ENCODE data around the gene ALG12.
A peak's percentile ranks its signal among the peaks of the same experiment; 100 is the strongest.

Gene ALG12

DNA sequence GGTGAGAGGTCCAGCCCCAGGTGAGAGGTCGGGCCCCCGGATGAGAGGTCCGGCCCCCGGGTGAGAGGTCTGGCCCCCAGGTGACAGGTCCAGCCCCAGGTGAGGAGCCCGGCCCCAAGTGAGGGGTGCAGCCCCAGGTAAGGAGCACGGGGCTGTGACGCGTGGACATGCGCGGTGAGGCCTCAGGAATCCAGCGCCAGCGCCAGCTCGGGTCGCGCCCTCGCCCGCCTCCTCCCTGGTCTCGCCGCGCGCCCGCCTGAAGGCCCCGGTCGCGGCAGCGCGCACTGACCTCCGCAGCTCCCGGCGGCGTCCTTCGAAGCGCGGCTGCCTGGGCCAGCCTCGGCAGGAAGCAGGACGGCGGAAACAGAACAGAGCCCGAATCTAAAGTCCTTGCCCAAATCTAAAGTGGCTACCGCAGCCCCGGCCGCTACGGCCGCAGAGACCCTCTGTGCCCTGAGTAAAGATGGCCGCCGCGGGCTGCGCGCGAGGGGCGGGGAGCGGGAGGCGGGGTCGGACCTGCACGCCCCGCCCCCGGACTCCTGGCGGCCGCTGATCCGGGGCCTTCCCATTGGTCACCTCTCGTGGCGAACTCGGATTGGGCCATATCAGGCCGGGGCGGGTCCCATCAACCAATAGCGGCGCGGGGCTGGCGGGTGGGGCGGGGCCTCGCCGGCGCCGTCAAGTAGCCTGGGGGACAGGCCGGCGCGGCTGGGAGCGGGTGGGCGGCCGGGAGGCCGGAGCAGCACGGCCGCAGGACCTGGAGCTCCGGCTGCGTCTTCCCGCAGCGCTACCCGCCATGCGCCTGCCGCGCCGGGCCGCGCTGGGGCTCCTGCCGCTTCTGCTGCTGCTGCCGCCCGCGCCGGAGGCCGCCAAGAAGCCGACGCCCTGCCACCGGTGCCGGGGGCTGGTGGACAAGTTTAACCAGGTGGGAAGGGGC is at the start of gene ALG12, which contains the start of gene CRELD2:
Gene ALG12 (minus strand): TSS at position 465 of the 937 bp plus-strand sequence. CDS start 4,673 bp downstream, outside the sequence.
Gene CRELD2 (plus strand): TSS at position 661 of the 937 bp plus-strand sequence. CDS start 136 bp downstream, at position 797.
- peak within 1 kb of the TSS; percentile 60 for H3K4me3 ChIP-seq (ENCODE audit: low read depth, low read length)

GRCh38 chr22:49967706-49968208 is 49.5 kb upstream of the ALG12 start:
- H3K4me3 ChIP-seq (ENCODE audit: low read depth, low read length) = no peak overlapping the region

- H3K4me3 ChIP-seq (ENCODE audit: low read depth, low read length) = no peak overlapping the region
Observed at GRCh38 chr22:49966774-49967705, 48.8 kb upstream of the ALG12 start.

DNA sequence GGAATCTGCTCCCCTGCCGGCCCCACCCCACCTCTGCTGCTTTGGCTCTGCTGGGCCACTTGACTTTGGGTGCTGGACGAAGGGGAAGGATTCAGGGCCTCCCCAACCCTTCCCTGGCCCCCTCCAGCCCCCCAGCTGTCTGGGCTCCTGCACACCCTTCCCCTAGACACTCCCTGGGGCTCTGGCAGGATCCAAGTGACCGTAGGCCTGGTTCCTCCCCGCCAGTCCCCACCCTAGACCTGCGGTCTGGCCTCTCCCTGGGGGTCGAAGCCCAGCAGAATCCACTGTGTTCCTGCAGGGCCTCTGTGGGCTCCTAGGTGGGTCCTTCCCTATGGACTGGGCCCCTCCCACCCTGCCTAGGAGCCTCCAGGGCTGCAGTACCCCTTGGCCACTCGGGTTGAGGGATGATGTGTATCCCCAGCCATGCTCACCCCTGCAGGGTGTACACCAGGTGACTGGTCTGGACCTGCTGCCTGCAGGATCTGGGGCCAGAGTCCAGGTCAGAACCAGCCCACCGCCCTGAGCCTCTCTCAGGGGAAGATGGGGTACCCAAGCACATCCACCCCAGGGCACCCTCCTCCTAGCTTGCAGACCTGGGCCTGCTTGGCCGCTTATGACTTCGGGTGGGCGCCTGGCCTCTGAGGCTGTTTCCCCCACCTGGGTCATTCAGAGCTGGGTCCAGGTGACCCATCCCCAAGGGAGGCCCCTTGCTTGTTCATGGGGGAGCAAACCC is 48.0 kb upstream of the ALG12 start:
- H3K4me3 ChIP-seq (ENCODE audit: low read depth, low read length) = no peak overlapping the region

DNA sequence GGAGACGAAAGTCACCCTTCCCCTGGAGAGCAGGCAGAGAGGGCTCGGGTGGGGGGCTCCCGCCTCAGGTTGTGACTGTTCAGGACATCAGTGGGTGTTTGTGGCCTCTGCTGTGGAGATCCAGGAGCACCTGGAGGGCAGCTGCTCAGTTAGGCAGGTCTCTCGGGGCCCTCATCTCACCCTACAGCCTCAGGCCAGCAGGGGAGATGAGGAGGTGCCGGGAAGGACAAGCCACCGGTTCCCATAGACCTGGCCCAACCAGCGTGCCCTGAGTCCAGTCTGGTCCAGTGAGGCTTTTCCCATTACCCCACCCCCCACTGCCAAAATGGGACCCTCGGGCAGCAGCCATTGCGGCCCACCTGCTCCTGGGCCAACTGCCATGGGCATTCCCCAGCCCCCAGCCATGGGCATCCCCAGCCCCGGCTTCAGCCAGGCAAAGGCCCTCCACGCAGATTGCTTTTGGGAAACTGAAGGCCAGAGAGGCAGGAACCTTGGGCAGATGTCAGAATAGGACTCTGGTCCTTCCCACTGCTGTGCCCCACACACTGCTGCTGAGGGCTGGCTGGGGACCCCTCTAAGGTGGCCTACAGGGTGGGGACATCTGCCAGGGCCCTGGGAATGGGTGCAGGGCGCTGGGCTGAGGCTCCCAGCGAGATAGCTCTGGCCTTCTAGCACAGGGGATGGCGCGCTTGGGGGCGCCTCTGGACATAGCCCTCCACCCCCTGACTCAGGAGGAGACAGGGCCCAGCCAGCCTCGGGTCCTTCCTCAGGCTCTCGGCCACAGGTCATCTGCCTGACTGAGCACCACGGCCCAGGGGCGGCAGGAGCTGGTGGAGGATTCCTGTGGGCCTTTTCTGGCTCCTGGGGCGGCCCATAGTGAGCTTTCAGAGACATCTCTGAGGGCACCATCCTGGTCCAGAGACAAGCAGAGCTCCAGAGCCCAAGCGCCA is 47.1 kb upstream of the ALG12 start:
- no peak overlapping the region for H3K4me3 ChIP-seq (ENCODE audit: low read depth, low read length)

DNA sequence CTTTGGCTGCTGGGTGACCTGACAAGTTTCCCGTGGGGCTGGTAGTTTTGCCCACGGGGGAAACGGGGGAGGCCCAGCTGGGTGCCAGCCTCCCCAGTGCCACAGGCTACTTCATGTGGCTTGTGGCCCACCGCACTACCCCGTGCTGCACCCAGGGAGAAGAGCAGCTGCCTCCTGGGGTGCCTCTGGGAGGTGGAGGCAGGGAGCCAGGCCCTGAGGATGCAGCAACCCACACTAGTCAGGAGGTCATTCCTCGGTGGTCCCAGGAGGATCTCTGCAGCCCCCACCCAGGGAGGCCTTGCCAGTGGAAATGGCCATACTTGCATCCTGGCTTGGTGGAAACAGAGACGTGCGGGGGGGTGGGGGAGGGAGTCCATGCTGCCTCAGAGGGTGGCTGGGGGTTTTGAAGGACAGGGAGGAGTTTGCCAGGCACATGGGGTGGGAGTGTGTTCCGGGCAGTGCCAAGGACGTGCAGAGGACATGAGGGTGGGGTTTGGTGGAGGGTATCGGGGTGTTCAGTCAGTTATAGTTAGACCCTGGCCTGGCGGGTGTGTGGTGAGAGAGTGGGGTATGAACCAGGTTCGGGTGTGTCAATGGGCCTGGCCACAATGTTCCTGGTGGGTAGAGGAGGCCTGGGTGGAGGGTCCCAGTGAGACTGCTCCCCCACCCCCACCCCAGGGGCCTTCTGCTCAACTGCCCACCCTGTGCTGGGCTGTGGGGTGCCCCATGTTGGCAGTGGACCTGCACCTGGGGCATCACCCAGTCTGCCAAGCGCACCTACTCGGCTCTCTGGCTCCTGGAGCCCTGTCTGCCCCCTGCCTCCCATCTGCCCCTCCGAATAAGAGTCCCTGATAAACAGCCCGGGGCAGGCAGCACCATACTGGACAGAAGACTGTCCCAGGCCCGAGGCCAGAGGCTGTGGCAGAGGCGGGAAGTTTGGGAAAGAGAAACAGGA is 46.2 kb upstream of the ALG12 start:
- no peak overlapping the region for H3K4me3 ChIP-seq (ENCODE audit: low read depth, low read length)

- H3K4me3 ChIP-seq (ENCODE audit: low read depth, low read length) = no peak overlapping the region
Observed at GRCh38 chr22:49963647-49964026, 45.4 kb upstream of the ALG12 start.

GRCh38 chr22:49962751-49963646 is 44.8 kb upstream of the ALG12 start:
- H3K4me3 ChIP-seq (ENCODE audit: low read depth, low read length) = no peak overlapping the region

DNA sequence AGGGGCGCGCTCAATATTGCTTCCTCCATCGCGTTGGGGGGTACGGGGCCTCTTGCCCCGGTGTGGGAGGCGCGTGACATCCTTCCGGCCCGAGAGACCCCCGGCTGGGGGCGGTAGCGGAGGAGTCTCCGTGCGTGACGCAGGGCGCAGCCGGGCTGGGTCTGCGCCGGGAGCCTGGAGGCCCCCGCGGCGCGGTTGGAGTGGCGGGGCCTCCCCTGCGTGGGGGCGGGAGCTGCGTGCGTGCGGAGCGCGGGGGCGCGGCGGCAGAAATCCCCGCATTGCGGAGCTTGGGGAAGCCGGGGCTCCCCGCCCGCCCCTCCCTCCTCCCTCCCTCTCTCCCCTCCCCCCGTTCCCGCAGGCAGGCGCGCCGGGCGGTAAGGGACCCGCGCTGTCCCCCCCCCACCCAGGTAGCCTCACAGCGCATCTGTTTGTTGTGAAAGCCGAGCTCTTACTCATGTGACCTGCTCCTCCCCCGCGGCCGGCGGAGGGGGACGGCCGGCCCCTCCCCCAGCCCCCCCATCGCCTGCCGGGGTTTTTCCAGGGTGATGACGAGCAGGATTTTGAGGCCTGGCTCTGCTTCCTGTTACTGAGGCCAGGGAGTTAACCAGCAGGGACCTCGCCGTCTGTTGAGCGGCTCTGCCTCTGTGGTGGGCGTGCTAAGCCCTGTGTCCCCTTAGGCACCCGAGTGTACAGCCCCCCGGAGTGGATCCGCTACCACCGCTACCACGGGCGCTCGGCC is 43.9 kb upstream of the ALG12 start:
- H3K4me3 ChIP-seq (ENCODE audit: low read depth, low read length) = peak overlapping the region; percentile 72

- peak overlapping the region; percentile 72 for H3K4me3 ChIP-seq (ENCODE audit: low read depth, low read length)
Observed at GRCh38 chr22:49961601-49962011, 43.4 kb upstream of the ALG12 start.

DNA sequence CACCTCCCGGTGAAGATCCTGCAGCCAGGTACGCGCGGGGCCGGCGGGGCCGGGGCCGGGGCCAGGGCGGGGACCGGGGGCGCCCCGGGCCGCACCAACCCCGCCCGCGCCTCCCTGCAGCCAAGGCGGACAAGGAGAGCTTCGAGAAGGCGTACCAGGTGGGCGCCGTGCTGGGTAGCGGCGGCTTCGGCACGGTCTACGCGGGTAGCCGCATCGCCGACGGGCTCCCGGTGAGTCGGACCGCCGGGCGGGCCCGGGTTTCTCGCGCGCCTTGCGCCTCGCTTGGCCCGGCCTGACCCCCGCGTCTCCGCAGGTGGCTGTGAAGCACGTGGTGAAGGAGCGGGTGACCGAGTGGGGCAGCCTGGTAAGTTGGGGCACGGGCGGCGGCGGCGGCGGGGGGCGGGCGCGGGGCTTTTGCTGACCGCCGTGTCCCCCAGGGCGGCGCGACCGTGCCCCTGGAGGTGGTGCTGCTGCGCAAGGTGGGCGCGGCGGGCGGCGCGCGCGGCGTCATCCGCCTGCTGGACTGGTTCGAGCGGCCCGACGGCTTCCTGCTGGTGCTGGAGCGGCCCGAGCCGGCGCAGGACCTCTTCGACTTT is 42.9 kb upstream of the ALG12 start:
- H3K4me3 ChIP-seq (ENCODE audit: low read depth, low read length) = peak overlapping the region; percentile 72

GRCh38 chr22:49960159-49961004 is 42.1 kb upstream of the ALG12 start, which contains the start of gene PIM3:
TSS of gene PIM3 (plus strand) at chr22:49960772. CDS start at chr22:49960948, 176 bp downstream.
- peak within 1 kb of the TSS; percentile 72 for H3K4me3 ChIP-seq (ENCODE audit: low read depth, low read length)

DNA sequence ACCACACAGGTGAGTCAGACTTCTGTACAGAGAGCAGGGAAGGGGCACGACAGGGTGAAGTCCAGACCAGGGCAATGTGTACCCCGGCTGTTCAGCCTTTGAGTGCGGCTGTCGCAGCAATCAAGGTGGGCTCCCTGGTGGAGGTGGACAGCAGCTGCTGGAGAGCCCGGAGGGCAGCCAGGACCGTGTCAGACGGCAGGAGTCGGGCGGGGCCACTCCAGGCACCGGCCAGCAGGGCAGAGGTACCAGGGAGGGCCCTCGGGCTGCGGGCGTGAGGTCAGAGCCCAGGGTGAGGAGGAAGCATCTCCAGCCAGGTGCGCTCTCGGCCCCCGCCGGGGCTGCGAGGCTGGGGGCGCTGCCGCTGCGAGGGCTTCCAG is 41.5 kb upstream of the ALG12 start:
- H3K4me3 ChIP-seq (ENCODE audit: low read depth, low read length) = peak overlapping the region; percentile 72

GRCh38 chr22:49958931-49959781 is 40.9 kb upstream of the ALG12 start:
- H3K4me3 ChIP-seq (ENCODE audit: low read depth, low read length) = no peak overlapping the region

Measured in iPS-11a (cell line).